Activated T-helper 2 cell treated with anti-CD3 and anti-CD28 coated beads, Interferon-gamma antibody, Interleukin-2, Interleukin-4, amounts not matched to agents 10 μg/mL and 5 μg/mL and 100 μg/mL, durations not matched to agents 14 hours and 24 hours and 36 hours (primary cell): ENCODE measurements around the gene DLGAP1. TPM values are rescaled to one million over a fixed set of nuclear protein-coding genes. Genes with fewer than 3 reads are reported as not detected.

Experiments
- DNase-seq: peaks from one replicate; pipeline ENCODE4 v3.0.0; 2021; ENCODE audit warnings: low spot score
- H3K27ac Mint-ChIP-seq: one replicate; pipeline ENCODE4 v1.8.0; 2021; ENCODE audit warnings: mixed read lengths
- H3K27me3 Mint-ChIP-seq: one replicate; pipeline ENCODE4 v1.8.0; 2021; ENCODE audit warnings: low read depth, mixed read lengths
- H3K36me3 Mint-ChIP-seq: one replicate; pipeline ENCODE4 v1.8.0; 2021; ENCODE audit warnings: low read depth, mixed read lengths
- H3K4me1 Mint-ChIP-seq: one replicate; pipeline ENCODE4 v1.8.0; 2021; ENCODE audit warnings: low read depth, mixed read lengths
- H3K4me3 Mint-ChIP-seq: one replicate; pipeline ENCODE4 v1.8.0; 2021; ENCODE audit warnings: low read depth, mild to moderate bottlenecking, moderate library complexity, mixed read lengths
- H3K9me3 Mint-ChIP-seq: one replicate; pipeline ENCODE4 v1.8.0; 2021; ENCODE audit warnings: mixed read lengths
- intact Hi-C: fragments of 100-400 bp; cut with micrococcal nuclease; formaldehyde crosslinking; loops from one replicate; pipeline ENCODE4 v1.15.1; 2023
- total RNA-seq: library from RNA; stranded (reverse); gene quantifications from 2 replicates; pipeline ENCODE4 v1.2.3, GENCODE V29; 2022

DLGAP1 gene
- total RNA-seq, 1 donor from 2014 or later: not detected

GRCh38 chr18:4208366-4208765 is 246.7 kb downstream of the DLGAP1 start:
- Mint-ChIP-seq H3K36me3 (no peaks in the 10 kb centered on the region), H3K4me3 (no peak overlapping the region), H3K27me3 (no peaks in the 10 kb centered on the region), H3K9me3 (peaks cover 21% of the 10 kb centered on the region), H3K4me1 (no peaks in the 10 kb centered on the region), H3K27ac (no peak overlapping the region)
- intact Hi-C loops: no loop called here
- no peak for DNase-seq

GRCh38 chr18:4207383-4207985 is 247.6 kb downstream of the DLGAP1 start:
- intact Hi-C loops: no loop called here
- Mint-ChIP-seq H3K4me1 (no peaks in the 10 kb centered on the region), H3K27me3 (no peaks in the 10 kb centered on the region), H3K36me3 (no peaks in the 10 kb centered on the region), H3K27ac (no peak overlapping the region), H3K9me3 (peaks cover 21% of the 10 kb centered on the region), H3K4me3 (no peak overlapping the region)
- DNase-seq: no peak

GRCh38 chr18:4204438-4204720 is 250.7 kb downstream of the DLGAP1 start:
- no peak overlapping the region for H3K27ac Mint-ChIP-seq
- H3K27me3 Mint-ChIP-seq: no peaks in the 10 kb centered on the region
- H3K9me3 Mint-ChIP-seq: peaks cover 11% of the 10 kb centered on the region

GRCh38 chr18:4203568-4204437 is 251.3 kb downstream of the DLGAP1 start:
- intact Hi-C loops: no loop called here

More at GRCh38 chr18:4204438-4204720, 250.7 kb downstream of the DLGAP1 start:
- no peaks in the 10 kb centered on the region for H3K4me1 Mint-ChIP-seq
- intact Hi-C loops: no loop called here
- H3K4me3 Mint-ChIP-seq: no peak overlapping the region
- no peaks in the 10 kb centered on the region for H3K36me3 Mint-ChIP-seq
- DNase-seq: no peak

GRCh38 chr18:4200399-4200798 is 254.7 kb downstream of the DLGAP1 start:
- no peaks in the 10 kb centered on the region for H3K36me3 Mint-ChIP-seq
- DNase-seq: no peak
- no peaks in the 10 kb centered on the region for H3K27me3 Mint-ChIP-seq
- no peak overlapping the region for H3K27ac Mint-ChIP-seq
- no peaks in the 10 kb centered on the region for H3K4me1 Mint-ChIP-seq
- no peak overlapping the region for H3K4me3 Mint-ChIP-seq
- peaks cover 4% of the 10 kb centered on the region for H3K9me3 Mint-ChIP-seq
- intact Hi-C loops: no loop called here

More at GRCh38 chr18:4203568-4204437, 251.3 kb downstream of the DLGAP1 start:
- H3K27ac Mint-ChIP-seq: no peak overlapping the region
- H3K4me1 Mint-ChIP-seq: no peaks in the 10 kb centered on the region
- no peaks in the 10 kb centered on the region for H3K27me3 Mint-ChIP-seq
- no peak for DNase-seq
- H3K9me3 Mint-ChIP-seq: peaks cover 11% of the 10 kb centered on the region
- no peaks in the 10 kb centered on the region for H3K36me3 Mint-ChIP-seq
- no peak overlapping the region for H3K4me3 Mint-ChIP-seq

GRCh38 chr18:4198956-4199355 is 256.2 kb downstream of the DLGAP1 start:
- H3K4me1 Mint-ChIP-seq: no peaks in the 10 kb centered on the region
- no peaks in the 10 kb centered on the region for H3K27me3 Mint-ChIP-seq
- H3K4me3 Mint-ChIP-seq: no peak overlapping the region
- no peak for DNase-seq
- H3K27ac Mint-ChIP-seq: no peak overlapping the region
- H3K36me3 Mint-ChIP-seq: no peaks in the 10 kb centered on the region
- intact Hi-C loops: no loop called here
- H3K9me3 Mint-ChIP-seq: peaks cover 4% of the 10 kb centered on the region

- intact Hi-C loops: no loop called here
- H3K27me3 Mint-ChIP-seq: no peaks in the 10 kb centered on the region
- no peak overlapping the region for H3K27ac Mint-ChIP-seq
- H3K4me1 Mint-ChIP-seq: no peaks in the 10 kb centered on the region
- no peak for DNase-seq
- no peaks in the 10 kb centered on the region for H3K9me3 Mint-ChIP-seq
- H3K4me3 Mint-ChIP-seq: no peak overlapping the region
- H3K36me3 Mint-ChIP-seq: no peaks in the 10 kb centered on the region
Observed at GRCh38 chr18:4196351-4196750, 258.8 kb downstream of the DLGAP1 start.

GRCh38 chr18:4193086-4193485 is 262.0 kb downstream of the DLGAP1 start:
- no peak for DNase-seq
- intact Hi-C loops: no loop called here
- H3K9me3 Mint-ChIP-seq: no peaks in the 10 kb centered on the region
- no peak overlapping the region for H3K4me3 Mint-ChIP-seq
- no peaks in the 10 kb centered on the region for H3K36me3 Mint-ChIP-seq
- no peaks in the 10 kb centered on the region for H3K27me3 Mint-ChIP-seq
- no peak overlapping the region for H3K27ac Mint-ChIP-seq
- no peaks in the 10 kb centered on the region for H3K4me1 Mint-ChIP-seq

- no peak overlapping the region for H3K27ac Mint-ChIP-seq
- H3K4me3 Mint-ChIP-seq: no peak overlapping the region
- H3K27me3 Mint-ChIP-seq: no peaks in the 10 kb centered on the region
- peaks cover 7% of the 10 kb centered on the region for H3K9me3 Mint-ChIP-seq
- intact Hi-C loops: no loop called here
- no peaks in the 10 kb centered on the region for H3K36me3 Mint-ChIP-seq
- H3K4me1 Mint-ChIP-seq: no peaks in the 10 kb centered on the region
- no peak for DNase-seq
Observed at GRCh38 chr18:4181882-4182568, 273.1 kb downstream of the DLGAP1 start.

GRCh38 chr18:4181086-4181485 is 274.0 kb downstream of the DLGAP1 start:
- peaks cover 12% of the 10 kb centered on the region for H3K9me3 Mint-ChIP-seq
- no peak overlapping the region for H3K27ac Mint-ChIP-seq
- intact Hi-C loops: no loop called here
- DNase-seq: no peak
- H3K36me3 Mint-ChIP-seq: no peaks in the 10 kb centered on the region
- H3K4me3 Mint-ChIP-seq: no peak overlapping the region
- no peaks in the 10 kb centered on the region for H3K27me3 Mint-ChIP-seq
- H3K4me1 Mint-ChIP-seq: no peaks in the 10 kb centered on the region

GRCh38 chr18:4172196-4173100 is 282.7 kb downstream of the DLGAP1 start:
- Mint-ChIP-seq H3K27ac (no peak overlapping the region), H3K36me3 (no peaks in the 10 kb centered on the region), H3K4me3 (no peak overlapping the region), H3K4me1 (no peaks in the 10 kb centered on the region), H3K27me3 (no peaks in the 10 kb centered on the region), H3K9me3 (peaks cover 6% of the 10 kb centered on the region)
- DNase-seq: no peak
- intact Hi-C loops: no loop called here

- DNase-seq: no peak
- H3K4me3 Mint-ChIP-seq: no peak overlapping the region
- no peak overlapping the region for H3K27ac Mint-ChIP-seq
- H3K9me3 Mint-ChIP-seq: no peaks in the 10 kb centered on the region
- intact Hi-C loops: loop anchor here (5.0 kb wide), 1 partner anchor 50 kb away; no protein-coding TSS in a partner anchor
- no peaks in the 10 kb centered on the region for H3K36me3 Mint-ChIP-seq
- H3K27me3 Mint-ChIP-seq: no peaks in the 10 kb centered on the region
- H3K4me1 Mint-ChIP-seq: no peaks in the 10 kb centered on the region
Observed at GRCh38 chr18:4157352-4157751, 297.8 kb downstream of the DLGAP1 start.
